Eye (tissue), 1 donor: ENCODE measurements around the gene TMEM38B.
A peak's percentile ranks its signal among the peaks of the same experiment; 100 is the strongest.

ENCODE experiments used
- DNase-seq: peaks from one replicate; pipeline ENCODE4 v3.0.0-alpha.2; 2015

The TMEM38B gene, protein sequence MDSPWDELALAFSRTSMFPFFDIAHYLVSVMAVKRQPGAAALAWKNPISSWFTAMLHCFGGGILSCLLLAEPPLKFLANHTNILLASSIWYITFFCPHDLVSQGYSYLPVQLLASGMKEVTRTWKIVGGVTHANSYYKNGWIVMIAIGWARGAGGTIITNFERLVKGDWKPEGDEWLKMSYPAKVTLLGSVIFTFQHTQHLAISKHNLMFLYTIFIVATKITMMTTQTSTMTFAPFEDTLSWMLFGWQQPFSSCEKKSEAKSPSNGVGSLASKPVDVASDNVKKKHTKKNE

DNA sequence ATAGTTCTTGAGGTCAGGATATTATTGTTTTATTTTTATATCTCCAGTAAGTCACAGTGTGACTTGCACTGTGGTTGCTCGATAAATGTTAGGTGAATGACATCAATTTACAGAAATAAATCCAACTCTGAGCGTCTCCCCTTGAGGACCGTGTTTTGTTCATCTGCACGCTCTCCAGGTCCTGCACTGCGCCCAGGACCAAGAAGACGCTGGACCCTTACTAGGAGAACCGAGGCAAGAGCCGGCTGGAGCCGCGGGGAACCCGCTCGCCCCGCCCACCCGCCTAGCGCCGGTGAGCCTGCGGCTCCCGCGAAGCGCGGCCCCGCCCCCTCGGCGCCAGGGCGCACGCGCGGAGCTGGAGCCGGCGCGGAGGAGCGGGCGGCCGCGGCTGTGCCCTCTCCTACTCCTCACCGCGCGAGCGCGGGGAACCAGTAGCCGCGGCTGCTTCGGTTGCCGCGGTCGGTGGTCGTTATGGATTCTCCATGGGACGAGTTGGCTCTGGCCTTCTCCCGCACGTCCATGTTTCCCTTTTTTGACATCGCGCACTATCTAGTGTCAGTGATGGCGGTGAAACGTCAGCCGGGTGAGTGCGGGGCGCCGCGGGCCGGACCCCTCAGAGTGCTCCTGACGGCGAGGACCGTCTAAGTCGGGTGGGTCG lies at the start of gene TMEM38B:
Gene TMEM38B (plus strand): TSS at position 352 of the 658 bp plus-strand sequence. CDS start 120 bp downstream, at position 472.
- peak; percentile 93 for DNase-seq

DNA sequence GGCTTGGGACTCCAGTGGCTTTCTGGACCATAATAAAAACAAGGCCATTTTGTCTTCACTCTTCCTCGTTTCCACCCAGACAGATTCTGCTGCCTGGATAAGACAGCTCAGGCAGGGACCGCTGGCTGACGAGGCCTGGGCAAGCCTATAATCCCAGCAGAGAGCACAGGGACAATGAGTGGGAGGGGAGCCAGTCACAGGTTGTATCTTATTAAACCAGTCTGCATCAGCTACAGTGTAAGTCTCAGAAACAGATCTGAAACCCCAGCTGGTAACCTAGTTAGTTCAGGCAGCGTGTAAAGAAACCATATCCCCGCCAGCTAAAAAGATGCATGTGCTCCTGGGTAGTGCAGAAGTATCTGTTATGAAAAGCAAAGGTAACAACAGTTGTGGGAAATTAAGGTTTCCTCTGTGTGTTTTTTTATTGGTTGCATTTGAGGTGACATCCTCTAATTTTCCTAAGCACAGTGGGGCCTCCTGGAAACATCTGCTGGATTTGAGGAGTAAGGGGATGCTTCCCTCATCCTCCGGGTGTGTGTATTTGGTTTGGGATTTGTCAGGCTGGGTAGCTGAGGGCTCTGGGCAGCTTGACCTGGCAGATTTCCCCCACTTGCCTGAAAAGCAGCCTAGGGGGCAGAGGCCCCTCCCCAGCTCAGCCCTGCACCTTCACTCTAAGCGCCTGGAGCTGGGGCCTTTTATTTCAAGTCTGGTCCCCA lies 47.3 kb upstream of the TMEM38B start:
- DNase-seq = peak; percentile 20

DNA sequence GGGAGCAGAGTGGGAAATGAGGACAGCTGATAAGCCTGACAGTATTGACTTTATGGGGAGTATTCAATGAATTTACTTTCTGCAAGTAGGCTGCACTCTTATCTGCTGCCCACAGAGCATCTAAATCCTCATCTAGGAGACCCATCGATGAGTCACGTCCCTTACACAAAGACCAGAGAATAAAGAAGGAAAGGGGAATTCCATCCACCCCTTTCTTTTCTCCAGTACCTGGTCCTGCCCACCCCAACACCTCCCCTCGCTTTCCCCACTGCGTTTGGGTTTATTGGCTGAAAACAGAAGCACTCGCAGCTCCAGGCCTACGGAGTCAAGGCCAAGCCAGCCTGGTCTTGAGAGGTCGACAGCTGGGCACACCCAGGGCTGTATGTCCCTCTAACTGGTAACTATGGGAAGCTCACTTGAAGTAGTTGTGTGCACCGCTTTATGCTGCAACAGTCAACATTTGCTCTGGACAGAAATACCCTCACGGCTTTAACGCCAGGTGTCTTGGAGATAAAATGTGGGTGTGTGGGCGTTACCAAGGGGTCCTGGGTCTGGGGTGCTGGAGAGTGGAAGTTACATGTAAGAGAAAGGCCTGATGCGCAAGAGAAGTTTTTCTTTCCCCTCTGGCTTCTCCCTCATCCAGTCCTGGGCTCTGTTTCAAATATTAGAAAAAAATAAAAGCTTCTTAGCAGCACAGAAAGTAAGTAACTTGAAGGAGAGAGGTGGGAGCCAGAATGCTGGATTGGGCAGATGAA lies 46.6 kb upstream of the TMEM38B start:
- no peak for DNase-seq

DNA sequence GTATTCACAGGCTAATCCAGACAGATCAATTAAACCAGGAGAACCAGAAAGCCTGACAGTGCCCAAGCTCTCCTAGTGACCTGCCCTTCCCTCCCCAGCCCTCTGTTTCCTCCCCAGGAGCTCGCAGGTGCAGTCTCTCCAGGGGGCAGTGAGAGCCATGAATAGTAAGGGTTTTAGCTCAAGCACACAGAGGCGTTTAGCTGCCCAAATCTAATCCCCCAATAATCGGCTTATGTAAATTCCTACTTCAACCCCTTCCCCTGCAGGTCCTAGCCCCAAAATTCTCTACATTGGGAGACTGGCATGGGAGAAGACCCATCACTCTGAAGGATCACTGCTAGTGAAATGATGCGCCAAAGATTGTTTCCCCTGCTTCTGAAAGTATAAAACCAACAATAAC lies 42.5 kb upstream of the TMEM38B start:
- no peak for DNase-seq

DNA sequence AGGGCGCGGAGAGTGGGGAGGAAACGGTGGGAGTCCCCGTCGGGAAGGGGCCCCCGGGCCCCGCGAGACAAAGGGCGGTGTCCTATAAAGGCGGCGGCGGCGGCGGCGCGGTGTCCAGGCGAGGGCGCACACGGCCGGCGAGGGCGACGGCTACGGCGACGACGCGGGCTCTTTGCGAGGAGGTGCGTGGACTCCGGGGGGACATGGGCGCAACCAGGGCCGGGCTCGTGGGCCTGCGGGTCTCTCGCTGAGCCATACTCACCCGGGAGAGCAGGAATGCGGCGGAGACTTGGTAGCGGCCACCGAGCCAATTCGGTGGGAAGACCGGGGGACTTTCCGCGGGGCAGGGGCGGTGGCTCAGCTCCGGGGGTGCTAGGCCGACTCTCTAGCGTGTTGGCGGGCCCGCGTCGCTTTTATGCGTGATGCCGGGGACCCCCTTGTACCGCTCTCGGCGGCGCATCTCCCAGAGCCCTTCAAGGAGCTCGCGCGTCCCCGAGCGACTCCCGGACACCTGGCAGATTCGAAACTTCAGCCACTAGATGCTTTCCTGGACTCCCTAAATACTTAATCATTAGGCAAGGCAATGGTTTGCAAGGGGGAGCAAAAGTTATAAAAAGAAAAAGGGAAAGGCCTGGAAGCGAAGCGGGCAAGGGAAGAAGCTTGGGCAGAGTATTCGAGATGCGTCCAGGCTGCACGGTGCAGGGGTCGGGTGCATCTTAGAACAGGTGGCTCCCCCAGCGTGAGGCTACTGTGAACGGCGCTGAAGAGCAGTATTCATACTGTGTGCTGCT lies 38.0 kb upstream of the TMEM38B start:
- peak; percentile 75 for DNase-seq

DNA sequence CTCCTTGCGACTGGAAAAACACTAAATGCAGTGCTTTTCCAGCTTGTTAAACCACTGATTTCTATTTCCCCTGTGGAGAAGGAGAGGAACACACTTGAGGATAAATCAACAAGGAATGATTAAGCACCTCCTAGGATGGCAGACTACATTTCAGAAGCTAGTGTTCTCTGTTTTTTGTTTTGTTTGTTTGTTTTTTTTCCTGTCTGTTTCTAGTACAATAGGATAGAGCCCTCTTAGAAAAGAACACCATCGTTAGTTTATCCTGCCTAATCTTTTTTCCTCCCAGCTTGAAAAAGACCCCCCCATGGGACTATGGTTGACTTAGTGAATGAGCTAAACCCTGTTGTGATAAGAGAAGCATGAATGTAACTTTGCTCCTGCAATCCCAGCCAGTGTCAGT lies 36.0 kb upstream of the TMEM38B start:
- DNase-seq = no peak

DNA sequence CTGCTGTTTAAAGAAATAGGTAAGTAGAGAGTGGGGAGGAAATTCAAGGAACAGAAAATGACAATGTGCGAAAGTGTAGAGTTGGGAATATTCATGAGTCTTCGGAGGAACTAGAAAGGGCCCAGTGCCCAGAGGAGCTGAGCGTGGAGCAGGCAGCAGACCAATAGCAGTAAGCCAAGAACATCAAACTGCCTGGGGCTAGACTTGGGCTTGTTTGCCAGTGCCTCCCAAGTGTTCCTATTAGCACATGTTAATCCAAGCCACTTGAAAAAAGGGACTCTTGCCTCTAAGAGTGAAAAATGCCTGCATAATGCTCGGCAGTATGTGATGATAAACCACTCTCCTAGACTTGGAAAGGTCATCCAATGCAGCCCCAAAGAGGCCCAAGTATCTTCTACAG lies 33.3 kb upstream of the TMEM38B start:
- no peak for DNase-seq

DNA sequence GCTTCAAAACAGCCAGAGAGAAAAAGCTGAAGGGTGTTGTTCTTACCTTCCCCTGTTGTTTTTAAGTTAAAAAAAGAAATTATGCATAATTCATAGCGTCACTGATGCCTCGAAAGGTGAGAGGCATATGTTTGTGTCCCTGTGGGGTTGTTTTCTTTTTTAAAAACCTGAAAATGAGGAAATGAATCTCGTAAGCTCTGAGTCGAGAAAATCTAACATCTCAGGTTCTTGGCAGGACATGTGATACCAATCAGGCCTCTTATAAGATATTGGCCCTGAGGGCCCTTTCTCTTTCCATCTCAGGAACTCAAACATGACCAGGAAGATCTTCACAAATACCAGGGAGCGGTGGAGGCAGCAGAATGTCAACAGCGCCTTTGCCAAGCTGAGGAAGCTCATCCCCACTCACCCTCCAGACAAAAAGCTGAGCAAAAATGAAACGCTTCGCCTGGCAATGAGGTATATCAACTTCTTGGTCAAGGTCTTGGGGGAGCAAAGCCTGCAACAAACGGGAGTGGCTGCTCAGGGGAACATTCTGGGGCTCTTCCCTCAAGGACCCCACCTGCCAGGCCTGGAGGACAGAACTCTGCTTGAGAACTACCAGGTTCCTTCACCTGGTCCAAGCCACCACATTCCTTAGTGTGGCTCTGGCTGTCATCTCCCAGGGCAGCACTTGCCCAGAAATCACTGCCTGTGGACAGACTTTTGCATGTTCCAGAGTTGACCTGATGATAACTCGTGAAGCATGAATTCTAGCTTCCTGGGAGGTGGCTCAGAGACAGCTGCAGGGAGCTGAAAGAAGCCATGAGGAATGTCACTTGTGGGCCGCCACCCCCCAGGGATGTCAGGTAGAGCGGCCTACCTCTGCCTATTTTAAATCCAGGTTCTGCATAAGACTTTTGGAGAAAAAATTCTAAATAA lies 31.9 kb upstream of the TMEM38B start, which contains the start of gene TAL2:
Gene TAL2 (plus strand): TSS at position 274 of the 921 bp plus-strand sequence. CDS start 40 bp downstream, at position 314.
- no peak for DNase-seq

DNA sequence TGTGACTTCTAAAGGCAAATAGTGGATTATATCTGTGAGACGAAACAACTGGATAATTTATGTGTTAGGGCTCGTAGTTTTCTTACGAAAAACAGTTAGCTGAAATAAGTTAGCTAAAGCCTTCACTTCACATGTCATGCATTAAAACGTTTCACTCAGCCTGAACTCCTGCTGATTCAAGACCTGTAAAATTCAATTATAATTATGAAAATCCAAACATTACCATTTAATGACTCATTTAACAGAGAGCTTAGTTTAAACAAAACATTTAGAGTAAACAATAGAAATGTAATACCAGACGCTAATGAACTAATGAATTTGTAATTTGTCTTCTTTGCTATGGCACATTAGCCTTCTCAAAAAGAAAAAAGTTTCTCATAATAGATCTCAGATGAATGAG lies 30.4 kb upstream of the TMEM38B start:
- no peak for DNase-seq

DNA sequence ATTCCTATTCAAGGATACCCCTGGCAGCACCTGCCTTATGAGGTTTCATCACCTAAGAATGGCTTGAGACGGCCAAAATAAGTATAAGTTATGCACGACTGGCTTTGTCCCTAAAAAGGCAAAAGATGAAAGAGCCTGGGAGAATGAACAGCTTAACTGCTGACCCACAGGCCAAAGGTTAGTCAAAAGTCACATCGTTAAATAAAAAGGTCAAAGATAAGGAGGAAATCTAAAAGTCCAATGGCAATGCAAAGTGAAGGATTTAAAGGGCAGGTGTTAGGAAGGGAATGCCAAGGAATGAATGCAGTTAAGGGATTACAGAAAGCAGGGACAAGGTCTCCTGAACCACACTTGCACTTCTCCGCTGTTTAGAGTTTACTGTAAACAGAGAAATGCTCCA lies 26.5 kb upstream of the TMEM38B start:
- DNase-seq = no peak

DNA sequence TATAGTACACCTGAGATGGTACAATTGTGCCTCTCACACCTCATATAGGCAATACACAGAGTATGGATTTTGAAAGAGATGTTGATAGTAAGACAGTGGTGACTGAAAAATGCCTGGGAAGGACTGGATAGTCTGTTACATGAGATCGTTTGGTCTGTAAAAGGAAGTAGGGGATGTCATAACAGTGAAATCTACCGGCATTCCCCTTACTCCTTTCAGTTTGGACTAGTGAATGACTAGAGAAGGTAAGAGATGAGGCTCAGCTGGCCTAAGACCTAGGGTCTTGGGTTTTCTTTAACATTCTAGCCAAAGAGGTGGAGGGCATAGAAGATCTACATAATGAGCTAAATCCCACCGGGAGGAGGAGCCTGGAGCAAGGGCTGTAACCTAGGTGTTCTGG lies 24.0 kb upstream of the TMEM38B start:
- DNase-seq = no peak

DNA sequence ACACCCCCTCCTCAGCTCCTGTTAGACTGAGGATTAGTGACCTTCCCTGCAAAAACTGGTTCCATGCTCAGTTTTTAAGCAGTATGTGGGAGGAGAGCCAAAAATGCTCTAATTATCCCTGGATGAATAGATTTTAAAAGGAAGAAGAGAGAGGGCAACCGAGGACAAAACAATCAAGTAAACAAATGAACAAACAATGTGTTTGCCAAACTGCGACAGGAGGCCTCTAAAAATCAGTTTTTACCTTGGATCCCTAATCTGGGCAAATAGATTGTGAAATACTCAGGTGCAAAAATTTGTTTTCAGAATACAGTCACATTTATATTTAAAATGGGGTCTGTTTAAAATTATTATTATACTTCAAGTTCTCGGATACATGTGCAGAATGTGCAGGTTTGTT lies 23.6 kb upstream of the TMEM38B start:
- no peak for DNase-seq

DNA sequence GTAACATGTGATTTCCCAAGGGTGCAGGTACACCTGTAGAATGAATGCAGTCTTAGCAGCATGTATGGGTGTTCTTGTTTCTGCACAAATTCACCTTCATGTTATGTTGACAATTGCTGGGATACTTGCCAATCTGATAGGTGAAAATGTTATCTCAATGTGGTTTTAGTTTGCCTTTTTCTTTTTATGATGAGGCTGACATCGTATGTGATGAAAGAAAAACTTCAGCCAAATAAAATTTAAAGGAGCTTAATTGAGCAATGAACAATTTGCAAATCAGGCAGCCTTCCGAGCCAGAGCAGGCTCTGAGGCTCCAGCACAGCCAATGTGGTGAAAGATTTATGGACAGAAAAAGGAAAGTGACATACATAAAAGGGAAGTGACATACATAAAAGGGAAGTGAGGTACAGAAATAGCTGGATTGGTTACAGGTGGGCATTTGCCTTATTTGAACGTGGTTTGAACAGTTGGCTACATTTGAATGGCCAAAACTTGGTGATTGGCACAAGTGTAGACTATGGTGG lies 21.6 kb upstream of the TMEM38B start:
- no peak for DNase-seq

DNA sequence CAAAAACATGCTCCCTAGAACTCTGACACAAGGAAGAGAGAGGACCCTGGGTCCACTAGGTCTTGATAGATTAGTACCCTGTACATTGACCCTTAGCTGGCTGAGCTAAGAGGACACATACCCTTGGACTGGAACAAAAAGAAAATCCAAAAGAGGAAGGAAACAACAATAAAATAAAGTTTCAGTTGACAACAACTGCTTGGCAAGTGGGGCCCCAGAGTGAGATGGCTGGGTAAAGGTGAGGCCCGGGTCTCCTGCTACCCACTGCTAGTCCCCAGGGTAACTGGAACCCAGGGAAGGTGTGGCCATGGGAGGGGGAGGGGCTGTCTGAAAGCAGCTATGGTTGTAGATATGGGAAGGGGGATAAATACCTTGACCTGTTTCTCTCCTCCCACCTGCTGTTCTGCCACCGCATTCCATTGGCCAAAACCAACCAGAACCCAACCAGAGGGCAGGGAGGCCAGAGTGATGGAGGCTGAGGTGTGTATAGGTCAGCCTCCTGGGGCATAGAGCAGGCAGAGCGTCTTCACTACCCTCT lies 20.4 kb upstream of the TMEM38B start:
- DNase-seq = no peak

DNA sequence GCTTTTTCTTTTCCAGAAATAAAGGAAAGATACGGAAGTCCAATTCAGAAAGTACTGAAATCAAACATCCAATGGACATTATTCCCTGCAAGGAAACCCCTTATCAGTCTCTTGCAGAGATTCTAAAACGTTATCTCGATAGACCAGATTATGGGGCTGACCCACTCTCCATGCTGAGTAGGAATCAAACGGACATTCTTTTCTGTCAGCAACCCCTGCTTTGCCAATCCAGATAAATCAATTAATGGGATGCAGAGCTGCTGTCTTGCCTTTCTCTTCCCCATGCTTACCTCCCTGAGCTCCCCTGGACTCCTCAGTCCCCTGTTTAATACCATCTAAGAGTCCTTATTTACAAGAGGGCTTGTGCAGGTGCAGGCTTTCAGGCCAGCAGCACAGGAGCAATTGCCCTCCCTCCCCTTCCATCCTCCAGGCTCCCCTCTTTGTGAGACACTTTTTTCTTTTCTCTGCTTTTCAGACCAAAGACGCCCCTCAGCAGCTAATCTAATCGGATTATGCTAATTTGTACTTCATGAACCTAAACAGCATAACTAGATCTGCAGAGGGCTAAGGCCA lies 17.9 kb upstream of the TMEM38B start:
- DNase-seq = no peak

DNA sequence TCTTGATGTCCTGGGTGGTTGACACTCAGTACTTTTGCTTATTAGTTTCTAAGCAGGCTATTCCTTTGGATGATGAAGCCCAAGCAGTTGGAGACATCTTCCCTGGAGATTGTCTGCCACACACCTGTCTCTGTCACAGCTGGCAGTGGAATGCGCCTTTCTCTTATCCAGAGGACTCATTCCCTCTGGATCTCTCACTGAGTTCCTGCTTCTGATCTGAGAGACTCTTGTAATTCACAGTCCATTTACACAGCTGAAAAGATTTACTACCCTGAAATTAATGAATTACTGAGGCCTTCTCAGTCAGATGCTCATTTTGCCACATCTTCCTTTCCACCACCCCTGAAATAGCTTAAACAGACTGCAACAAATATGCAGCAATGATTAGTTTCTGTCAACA lies 16.2 kb upstream of the TMEM38B start:
- peak; percentile 16 for DNase-seq

DNA sequence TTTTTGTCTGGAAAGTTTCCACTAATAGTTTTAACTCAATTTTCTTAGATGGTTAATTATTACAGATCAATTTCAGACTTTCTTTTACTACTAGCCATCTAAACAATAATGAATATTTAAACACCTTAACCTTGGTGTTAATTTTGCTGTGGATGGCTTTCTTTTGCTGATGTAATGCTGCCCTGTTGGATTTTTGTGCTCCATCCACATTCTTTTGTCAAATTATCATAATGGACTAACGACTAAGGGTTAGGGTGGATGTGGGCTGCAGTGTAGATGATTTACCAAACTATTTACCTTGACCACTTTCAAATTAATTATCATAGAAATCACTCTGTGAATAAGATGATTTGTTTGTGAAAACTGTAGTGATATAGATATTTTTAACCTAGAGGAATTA lies 15.6 kb upstream of the TMEM38B start:
- no peak for DNase-seq

DNA sequence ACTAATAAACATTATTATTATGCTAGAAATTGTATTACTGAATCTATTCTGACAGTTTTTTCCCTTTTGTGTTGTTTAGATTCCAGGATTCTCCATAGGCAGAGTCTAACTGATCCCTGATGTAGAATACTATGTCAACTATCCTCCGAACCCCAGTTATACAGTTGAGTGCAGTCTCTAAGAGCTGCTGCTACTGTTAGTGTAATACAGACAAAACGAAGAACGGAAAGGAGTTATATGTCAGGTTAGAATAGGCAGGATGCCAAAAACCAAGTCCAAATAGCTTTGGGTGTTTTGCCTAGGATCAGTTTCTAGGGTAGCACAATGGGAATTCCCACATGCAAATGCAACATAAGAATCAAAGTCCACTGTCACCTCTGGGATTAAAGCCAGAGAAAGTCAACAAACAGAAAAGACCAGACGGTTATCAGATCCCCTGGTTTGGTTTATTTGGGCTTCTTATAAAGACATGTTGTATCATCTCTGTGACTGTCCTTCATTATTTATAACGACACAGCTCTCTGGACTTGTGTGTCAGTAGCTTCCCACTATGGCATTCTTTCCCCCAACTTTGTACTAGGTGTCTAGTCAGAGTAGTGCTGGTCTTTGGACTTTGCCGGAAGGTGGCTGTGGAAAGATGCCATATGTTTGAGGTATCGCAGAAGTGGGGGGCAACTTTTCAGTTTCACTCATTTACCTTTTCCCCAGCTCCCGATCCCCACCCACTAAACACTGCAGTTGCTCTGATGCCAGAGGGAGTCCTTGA lies 14.9 kb upstream of the TMEM38B start:
- no peak for DNase-seq

DNA sequence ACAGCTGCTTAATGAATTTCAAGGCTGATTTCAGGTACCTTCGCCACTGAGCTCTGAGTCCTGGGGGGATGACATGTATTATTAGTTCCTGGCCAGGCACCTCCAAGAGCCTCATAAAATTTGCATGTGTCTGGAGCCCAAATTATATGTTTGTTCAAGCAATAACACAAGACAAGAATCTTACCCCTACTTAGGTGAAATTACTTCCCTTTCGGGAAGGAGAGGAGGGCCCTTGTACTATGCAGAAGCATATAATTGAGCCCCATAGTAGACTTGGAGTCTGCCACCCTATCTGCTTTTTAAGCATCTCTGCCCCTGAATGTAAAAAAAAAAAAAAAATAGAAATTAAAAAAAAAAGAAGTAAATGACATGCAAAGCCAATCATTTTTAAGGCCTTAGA lies 13.0 kb upstream of the TMEM38B start:
- DNase-seq = no peak

DNA sequence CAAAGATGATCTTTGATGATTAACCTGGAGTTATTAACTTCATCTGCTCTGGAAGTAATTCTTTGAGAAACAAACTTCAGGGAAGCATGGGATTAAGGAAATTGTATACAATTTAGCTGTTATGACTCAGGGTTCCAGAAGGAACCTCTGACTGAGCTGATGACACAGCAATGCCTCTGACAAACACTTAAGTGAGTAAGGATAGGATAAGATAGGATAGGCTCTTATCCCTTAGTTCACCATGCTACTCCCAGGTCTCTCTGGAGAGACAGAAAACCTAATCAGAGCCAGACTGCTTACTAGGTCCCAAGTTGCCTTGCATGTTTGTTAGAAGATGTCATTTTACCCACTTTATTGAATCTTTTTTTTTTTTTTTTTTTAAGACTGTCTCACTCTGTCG lies 12.6 kb upstream of the TMEM38B start:
- no peak for DNase-seq
